Measurements from ENCODE around the gene NEBL. TPM values are rescaled to one million over a fixed set of nuclear protein-coding genes. Genes with fewer than 3 reads are reported as not detected.

Gene NEBL
- total and polyA plus RNA-seq, 9 of the 15 experiments (the other 6 are each of a cell fraction or from before 2014, with no cell fraction given) = 0.82 to 14.6 (median 9.8) TPM

- Histone ChIP-seq H3K27ac (ENCODE audit: extremely low read depth, low read depth, low read length) (no peak overlapping the region), H3K9me1 (ENCODE audit: control insufficient read depth, insufficient read depth, low read length) (no peaks in the 10 kb centered on the region), H3K4me1 (replicated peaks in 1 of 2; ENCODE audit: control insufficient read depth in 2 of 2, insufficient read depth in 2 of 2, low read length in 2 of 2) (no peaks in the 10 kb centered on the region), H2AFZ (ENCODE audit: low read depth, low read length) (no peak overlapping the region), H3K79me2 (ENCODE audit: control insufficient read depth, insufficient read depth, low read length) (no peaks in the 10 kb centered on the region), H3K36me3 (ENCODE audit: control insufficient read depth, insufficient read depth, low read length) (0 out of 3 replicates have a peak, but pooled peaks cover 2% of the 10 kb centered on the region), H3K4me2 (ENCODE audit: insufficient read depth, low read length) (no peak overlapping the region), H3K27me3 (ENCODE audit: control insufficient read depth in 2 of 2, insufficient read depth in 2 of 2, low read length in 2 of 2) (no peaks in the 10 kb centered on the region), H4K20me1 (replicated peaks; ENCODE audit: control insufficient read depth, insufficient read depth, low read length) (no peaks in the 10 kb centered on the region), H3K9me3 (replicated peaks; ENCODE audit: control insufficient read depth, insufficient read depth, low read depth, low read length) (no peaks in the 10 kb centered on the region), H3K9ac (ENCODE audit: insufficient read depth in 1 of 2, low read depth in 2 of 2, low read length in 2 of 2) (no peak overlapping the region), H3K4me3 (no peak overlapping the region)
- CTCF ChIA-PET (ENCODE audit: low intra/inter-chr PET ratio) = no interaction called here
- POLR2A ChIA-PET = no interaction called here
- DNase-seq (ENCODE audit: extremely low read depth in 1 of 4, low spot score in 3 of 4) = no peak
- intact Hi-C loops (cut with micrococcal nuclease) = no loop called here
- FAIRE-seq = no peak
- ATAC-seq = no peak
- WGBS (ENCODE audit: insufficient coverage, low coverage, missing lambda C conversion rate) = 10% methylated on average over 2 of the region's 2 CpGs
- in situ Hi-C loops (cut with MboI) = no loop called here
- no TSS peak for BruUV-seq (replicated peaks)
- TF ChIP-seq MAFF (IDR thresholded peaks at IDR 0.05; ENCODE audit: low read length) (peak; percentile 80), ZNF134 (CRISPR knock-in tag; conservative IDR thresholded peaks at IDR 0.05) (no peak), ZHX1 (conservative IDR thresholded peaks at IDR 0.05; ENCODE audit: low read length) (no peak), ZNF316 (IDR thresholded peaks at IDR 0.05) (peak; percentile 84), KDM1A (IDR thresholded peaks at IDR 0.05) (no peak), C11orf30 (IDR thresholded peaks at IDR 0.05; ENCODE audit: low read depth) (peak; percentile 62; the same call in 1 of the 2 replicates), TFE3 (CRISPR knock-in tag; IDR thresholded peaks at IDR 0.05) (no peak), SRSF1 (IDR thresholded peaks at IDR 0.05; ENCODE audit: low read depth, low read length) (no peak), SMAD1 (IDR thresholded peaks at IDR 0.05; ENCODE audit: low read depth, low read length, partially characterized antibody) (no peak), MAFK (IDR thresholded peaks at IDR 0.05; ENCODE audit: low read length) (peak; percentile 81), KDM5B (IDR thresholded peaks at IDR 0.05; ENCODE audit: insufficient replicate concordance, low read depth, low read length) (no peak), ZNF408 (CRISPR knock-in tag; IDR thresholded peaks at IDR 0.05; ENCODE audit: low read depth) (no peak), FOXP4 (CRISPR knock-in tag; IDR thresholded peaks at IDR 0.05; ENCODE audit: borderline replicate concordance) (no peak), ELF2 (CRISPR knock-in tag; IDR thresholded peaks at IDR 0.05) (no peak), ZEB2 (IDR thresholded peaks at IDR 0.05) (no peak), RFX7 (CRISPR knock-in tag; IDR thresholded peaks at IDR 0.05) (no peak), NONO (IDR thresholded peaks at IDR 0.05; ENCODE audit: low read depth in 2 of 2, low read length in 1 of 2) (no peak), NFYB (IDR thresholded peaks at IDR 0.05; ENCODE audit: extremely low read depth, insufficient read length) (no peak), PTRF (tag; IDR thresholded peaks at IDR 0.05) (no peak)
Measured at GRCh38 chr10:20834825-20835224, 62.3 kb downstream of the NEBL start.
